ENCODE measurements around the gene SOX6.
A peak's percentile ranks its signal among the peaks of the same experiment; 100 is the strongest.

The SOX6 gene

DNA sequence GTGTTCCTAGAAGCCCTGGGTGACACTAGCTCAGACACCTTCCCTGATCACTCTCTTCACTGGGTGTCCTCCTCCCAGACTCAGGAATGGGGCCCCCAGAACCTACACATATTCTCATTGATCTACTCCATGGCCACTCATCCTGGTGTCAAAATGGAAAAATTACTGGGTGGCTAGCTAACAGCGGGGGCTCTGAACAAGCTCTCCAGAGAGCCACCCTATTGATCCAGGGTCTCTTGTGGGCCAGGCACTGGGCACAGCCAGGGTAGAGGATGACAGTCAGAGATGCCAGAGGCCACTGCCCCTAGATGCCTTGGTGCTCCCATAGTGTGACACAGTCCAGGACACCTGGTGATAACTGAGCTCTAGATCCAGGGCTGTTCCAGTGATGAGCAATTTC, 393.1 kb downstream of the SOX6 start:
- no peak for DNase-seq (ENCODE audit: low read depth in 2 of 2)

DNA sequence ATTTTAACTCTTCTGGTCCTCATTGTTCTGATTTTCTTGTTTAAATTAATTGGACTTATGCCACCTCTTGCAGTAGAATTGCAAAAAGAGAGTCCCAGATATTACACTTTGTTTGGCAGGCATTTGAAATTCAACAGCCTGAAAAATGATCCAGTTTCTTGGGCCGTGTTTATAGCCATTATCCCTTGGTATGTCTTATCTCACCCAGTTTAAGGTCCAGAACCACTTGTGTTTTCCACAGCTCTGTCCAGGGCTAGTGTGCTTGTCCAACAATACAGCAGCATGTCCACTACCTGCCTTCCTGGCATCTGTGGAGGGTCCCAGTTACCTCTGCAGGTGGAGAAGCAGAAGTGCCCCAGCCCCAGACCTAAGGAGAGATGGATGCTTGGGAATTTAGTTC, 397.4 kb downstream of the SOX6 start:
- no peak for DNase-seq (ENCODE audit: low read depth in 2 of 2)

DNA sequence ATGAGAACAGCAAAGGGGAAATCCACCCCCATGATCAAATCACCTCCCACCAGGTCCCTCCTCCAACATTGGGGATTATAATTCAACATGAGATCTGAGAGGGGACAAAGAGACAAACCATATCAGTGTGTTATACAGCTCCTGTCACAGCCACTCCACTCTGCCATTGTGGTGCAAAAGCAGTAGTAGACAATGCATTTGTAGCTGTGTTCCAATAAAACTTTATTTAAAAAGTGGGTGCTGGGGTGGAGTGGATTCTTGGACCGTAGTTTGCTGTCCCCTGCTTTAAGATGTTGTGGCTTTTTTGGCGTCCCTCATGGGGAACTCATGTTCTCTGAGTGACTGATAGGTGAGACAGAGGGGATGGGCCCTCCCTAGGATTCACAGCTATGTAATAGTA, 399.1 kb downstream of the SOX6 start:
- DNase-seq (ENCODE audit: low read depth in 2 of 2), result no peak

- DNase-seq (ENCODE audit: low read depth in 2 of 2), result no peak
Observed at GRCh38 chr11:15956302-15956701, 400.0 kb downstream of the SOX6 start.

GRCh38 chr11:15955595-15955994, 400.8 kb downstream of the SOX6 start:
- no peak for DNase-seq (ENCODE audit: low read depth in 2 of 2)

- no peak for DNase-seq (ENCODE audit: low read depth in 2 of 2)
Observed at GRCh38 chr11:15947681-15948648, 408.4 kb downstream of the SOX6 start.

GRCh38 chr11:15945726-15946125, 410.6 kb downstream of the SOX6 start:
- DNase-seq (ENCODE audit: low read depth in 2 of 2), result no peak

- no peak for DNase-seq (ENCODE audit: low read depth in 2 of 2)
Observed at GRCh38 chr11:15944460-15944859, 411.9 kb downstream of the SOX6 start.

DNA sequence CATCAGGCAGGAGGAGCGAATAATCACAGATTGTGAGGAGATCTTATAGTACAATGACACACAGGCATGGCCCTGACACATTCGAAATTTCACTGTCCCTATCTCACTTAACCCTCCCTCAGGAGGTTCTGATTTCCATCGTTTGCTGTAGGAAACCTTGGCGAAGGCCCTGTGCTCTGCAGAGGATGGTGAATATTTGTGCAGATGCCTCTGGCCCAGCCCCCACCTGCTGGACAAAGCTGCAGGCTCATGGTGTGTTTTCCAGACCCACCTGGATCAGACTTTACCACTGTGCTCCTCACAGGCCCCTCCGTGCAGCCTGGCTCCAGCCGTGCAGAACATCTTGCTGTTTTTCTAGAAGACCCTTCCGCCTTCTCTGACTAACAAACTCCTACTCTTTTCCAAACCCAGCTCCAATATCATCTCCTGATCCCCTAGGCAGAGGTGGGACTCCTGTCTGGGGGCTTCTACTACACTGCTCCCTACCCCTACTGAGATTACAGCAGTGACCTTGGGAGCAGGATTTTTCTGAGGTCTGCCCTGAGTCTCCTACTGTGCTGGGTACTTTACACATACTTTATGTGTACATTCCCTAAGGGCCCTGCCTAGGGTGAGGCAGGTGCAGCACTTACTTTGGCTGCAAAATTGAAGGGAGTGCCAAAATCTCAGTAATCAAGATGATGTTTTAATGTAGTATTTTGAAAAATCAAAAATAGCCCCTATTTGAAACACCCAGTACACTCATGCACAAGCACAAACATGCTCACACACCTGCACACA, 412.7 kb downstream of the SOX6 start:
- no peak for DNase-seq (ENCODE audit: low read depth in 2 of 2)

DNA sequence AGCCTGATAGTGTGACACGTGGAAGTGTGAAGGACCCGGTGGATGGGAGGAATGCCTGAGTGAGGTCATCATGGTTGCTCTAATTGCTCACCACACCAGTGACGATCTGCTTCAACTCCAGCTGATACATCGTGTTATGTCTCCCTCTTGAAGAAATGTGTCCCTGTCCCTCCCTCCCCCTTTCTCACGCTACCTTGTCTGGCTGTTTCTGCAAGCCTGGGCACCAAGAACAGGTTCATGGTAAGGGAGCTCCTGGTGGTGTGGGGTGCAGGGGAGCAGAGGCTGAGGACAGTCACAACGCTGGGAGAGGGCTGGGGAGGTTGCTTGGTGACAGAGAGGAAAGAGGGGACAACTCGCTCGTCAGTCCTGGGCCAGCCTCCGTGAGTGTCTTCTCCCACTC, 413.4 kb downstream of the SOX6 start:
- DNase-seq (ENCODE audit: low read depth in 2 of 2), result no peak

- DNase-seq (ENCODE audit: low read depth in 2 of 2), result no peak
Observed at GRCh38 chr11:15942126-15942525, 414.2 kb downstream of the SOX6 start.

- DNase-seq (ENCODE audit: low read depth in 2 of 2), result peak in 1 of 2 donors; percentile 13
Observed at GRCh38 chr11:15941206-15941770, 415.1 kb downstream of the SOX6 start.

DNA sequence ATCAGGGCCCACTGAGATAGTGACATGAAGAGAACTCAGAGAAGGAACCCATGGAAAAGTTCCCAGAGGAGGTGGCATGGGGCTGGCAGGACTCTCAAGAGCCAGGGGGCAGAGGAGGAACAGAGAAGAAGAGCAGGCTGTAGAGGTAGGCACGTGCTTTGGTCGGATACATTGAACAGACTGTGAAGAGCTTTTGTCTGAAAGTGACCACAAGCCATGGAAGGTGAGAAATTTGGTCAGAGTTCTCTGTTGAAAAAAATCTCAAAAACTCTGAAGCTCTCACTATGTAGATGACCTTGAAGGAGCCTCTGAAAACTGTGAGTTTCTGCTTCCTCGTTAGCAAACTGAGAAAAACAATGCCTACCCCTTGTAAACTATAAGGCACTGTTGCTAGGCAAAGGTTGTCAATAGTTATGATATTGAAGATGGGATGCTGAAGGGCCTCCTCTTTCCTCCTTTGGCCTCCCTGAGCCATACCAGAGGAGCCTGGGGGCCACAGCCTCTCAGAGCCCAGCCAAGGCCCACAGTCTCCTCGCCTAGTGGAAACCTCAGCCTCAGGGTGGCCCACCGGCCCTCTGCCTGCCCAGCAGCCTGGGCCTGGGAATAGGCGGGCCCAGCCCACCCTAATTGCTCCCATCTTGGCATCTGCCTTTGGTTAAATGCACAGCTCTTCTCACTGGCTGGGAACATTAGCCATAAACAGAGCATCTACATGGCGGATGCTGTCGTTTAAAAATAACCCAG, 415.7 kb downstream of the SOX6 start:
- DNase-seq (ENCODE audit: low read depth in 2 of 2), result no peak

DNA sequence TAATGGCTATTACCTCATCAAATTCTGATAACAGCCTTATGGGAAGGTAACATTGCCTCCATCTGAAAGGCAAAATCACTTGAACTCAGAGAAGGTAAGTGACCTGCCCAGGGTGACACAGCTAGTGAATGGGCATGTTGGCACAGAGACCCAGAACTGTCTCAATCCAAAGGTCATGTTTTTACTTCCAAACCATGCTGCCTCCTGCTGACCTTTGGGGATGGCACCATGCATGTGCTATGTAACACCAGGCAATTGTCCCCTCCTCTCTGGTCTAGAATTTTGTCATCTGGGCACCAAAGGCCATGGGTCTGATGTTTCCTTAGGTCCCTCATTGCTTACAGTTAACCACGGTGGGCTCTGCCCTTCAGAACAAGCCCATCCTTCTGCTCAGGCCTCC, 417.4 kb downstream of the SOX6 start:
- DNase-seq (ENCODE audit: low read depth in 2 of 2), result no peak

DNA sequence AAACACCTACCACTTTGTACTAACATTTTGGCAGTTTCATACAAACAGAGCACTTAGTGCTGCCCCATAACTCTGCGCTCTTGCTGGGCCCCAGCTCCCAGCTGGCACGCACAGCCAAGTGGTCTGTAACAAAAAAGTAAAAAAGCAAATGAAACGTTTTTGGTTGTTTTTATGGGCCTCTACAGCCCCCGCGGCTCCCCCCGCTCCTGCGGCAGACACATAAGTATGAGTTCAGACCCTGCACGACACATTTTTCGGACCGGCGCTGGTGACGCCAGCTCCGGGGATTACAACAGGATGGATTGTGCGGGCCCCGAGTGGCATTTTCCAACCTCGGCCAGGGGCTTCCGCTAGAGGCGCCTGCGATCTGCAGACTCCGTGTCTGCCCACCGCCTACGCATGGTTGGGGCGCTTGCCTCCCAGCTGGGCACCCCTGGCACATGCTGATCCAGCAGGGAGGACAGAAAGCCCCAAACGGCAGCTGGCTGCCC, 418.2 kb downstream of the SOX6 start:
- no peak for DNase-seq (ENCODE audit: low read depth in 2 of 2)

GRCh38 chr11:15937601-15938120, 418.7 kb downstream of the SOX6 start:
- no peak for DNase-seq (ENCODE audit: low read depth in 2 of 2)

GRCh38 chr11:15936011-15936410, 420.3 kb downstream of the SOX6 start:
- no peak for DNase-seq (ENCODE audit: low read depth in 2 of 2)

DNA sequence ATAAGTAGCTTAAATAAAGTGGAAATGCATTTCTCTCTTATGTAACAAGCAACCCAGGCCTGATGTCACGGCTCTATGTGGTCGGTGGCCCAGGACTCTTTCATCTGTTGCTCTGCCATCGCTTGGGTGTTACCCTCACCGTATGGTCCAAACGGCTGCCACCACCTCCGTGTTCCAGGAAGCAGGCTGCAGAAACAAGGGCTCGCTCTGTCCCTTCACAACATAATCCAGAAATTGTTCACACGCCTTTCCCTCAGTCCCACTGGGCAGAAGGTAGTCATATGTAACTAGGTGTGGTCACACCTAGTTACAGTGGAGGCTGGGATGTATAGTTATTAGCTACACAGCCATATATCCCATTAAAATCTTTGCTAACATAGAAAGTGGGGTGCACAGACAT, 421.0 kb downstream of the SOX6 start:
- DNase-seq (ENCODE audit: low read depth in 2 of 2), result no peak

GRCh38 chr11:15933886-15934625, 422.3 kb downstream of the SOX6 start:
- no peak for DNase-seq (ENCODE audit: low read depth in 2 of 2)

- no peak for DNase-seq (ENCODE audit: low read depth in 2 of 2)
Observed at GRCh38 chr11:15932417-15932816, 423.9 kb downstream of the SOX6 start.

DNA sequence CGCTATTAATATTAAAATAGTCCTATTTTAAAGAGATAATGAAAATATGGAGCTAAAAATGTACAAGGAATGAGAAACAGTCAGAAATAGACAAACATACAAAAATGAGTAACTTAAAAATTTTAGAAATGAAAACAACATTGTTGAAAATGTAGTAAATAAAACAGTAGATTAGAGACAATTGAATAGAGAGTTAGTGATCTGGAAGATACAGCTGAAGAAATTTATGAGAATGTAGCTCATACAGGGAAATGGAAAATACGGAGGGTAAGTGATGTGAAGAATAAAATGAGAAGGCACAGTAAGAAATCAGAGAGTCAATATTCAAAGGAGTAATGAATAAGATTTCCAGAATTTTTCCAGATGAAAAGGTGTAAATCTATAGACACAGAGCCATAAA, 424.8 kb downstream of the SOX6 start:
- DNase-seq (ENCODE audit: low read depth in 2 of 2), result no peak
